Neuronal stem cell (in vitro differentiated cells): ENCODE results near the gene TPO.
A peak's percentile ranks its signal among the peaks of the same experiment; 100 is the strongest.
"Not testable (repeated sequence)": the region's sequence is repeated elsewhere in the genome, so short reads cannot be mapped to it uniquely, and the experiment has no call there.

ENCODE experiments used
- DNase-seq: peaks from one replicate; pipeline ENCODE4 v3.0.0-alpha.2; 2013; ENCODE audit warnings: low spot score
- H2AFZ ChIP-seq: one replicate; pipeline ENCODE4 v1.6.1; 2013; ENCODE audit warnings: mild to moderate bottlenecking, low read length, inconsistent platforms
- H2AK5ac ChIP-seq: 2 replicates; pipeline ENCODE4 v1.6.1; 2013; ENCODE audit warnings: low read depth, mild to moderate bottlenecking, inconsistent platforms, low read length, moderate library complexity, mixed read lengths
- H2BK120ac ChIP-seq: 2 replicates; pipeline ENCODE4 v1.6.1; 2013; ENCODE audit warnings: low read depth, mild to moderate bottlenecking, inconsistent platforms, low read length, moderate library complexity, mixed read lengths
- H2BK12ac ChIP-seq: one replicate; pipeline ENCODE4 v1.6.1; 2013; ENCODE audit warnings: low read length, inconsistent platforms
- H2BK15ac ChIP-seq: 2 replicates; pipeline ENCODE4 v1.6.1; 2013; ENCODE audit warnings: mild to moderate bottlenecking, low read length, inconsistent platforms, mixed read lengths
- H2BK5ac ChIP-seq: one replicate; pipeline ENCODE4 v1.6.1; 2013; ENCODE audit warnings: inconsistent platforms, mild to moderate bottlenecking, low read length, moderate library complexity
- H3K14ac ChIP-seq: one replicate; pipeline ENCODE4 v1.6.1; 2013; ENCODE audit warnings: low read length, inconsistent platforms
- H3K18ac ChIP-seq: 2 replicates; pipeline ENCODE4 v1.6.1; 2013; ENCODE audit warnings: low read length, inconsistent platforms
- H3K23ac ChIP-seq: 2 replicates; pipeline ENCODE4 v1.6.1; 2013; ENCODE audit warnings: low read depth, mild to moderate bottlenecking, mixed read lengths, low read length, inconsistent platforms; ENCODE audit not compliant: poor library complexity
- H3K27ac ChIP-seq: replicated peaks from 3 replicates; pipeline ENCODE4 v1.5.1; 2013; ENCODE audit warnings: low read length, inconsistent platforms
- H3K27me3 ChIP-seq, 3 experiments: 2 replicates each; pipeline ENCODE4 v1.6.1; 2013; ENCODE audit warnings: low read length in 3 of 3, mild to moderate bottlenecking in 2 of 3, inconsistent platforms in 1 of 3, low read depth in 1 of 3, mixed read lengths in 1 of 3, moderate library complexity in 1 of 3; ENCODE audit not compliant: control insufficient read depth in 3 of 3, insufficient read depth in 3 of 3
- H3K36me3 ChIP-seq, 2 donors: replicated peaks in 1 of 2; 2 replicates each; pipeline ENCODE4 v1.6.1; 2013; ENCODE audit warnings: low read length in 2 of 2; ENCODE audit not compliant: control insufficient read depth in 2 of 2, insufficient read depth in 2 of 2
- H3K4ac ChIP-seq: 2 replicates; pipeline ENCODE4 v1.6.1; 2013; ENCODE audit warnings: inconsistent platforms, mild to moderate bottlenecking, low read length, moderate library complexity
- H3K4me1 ChIP-seq, 2 donors: 1 replicate in 1 of 2; 2 replicates in 1 of 2; pipeline ENCODE4 v1.6.1; 2013; ENCODE audit warnings: low read length in 2 of 2, low read depth in 1 of 2; ENCODE audit not compliant: control insufficient read depth in 2 of 2, insufficient read depth in 1 of 2
- H3K4me2 ChIP-seq: one replicate; pipeline ENCODE4 v1.6.1; 2013; ENCODE audit warnings: mild to moderate bottlenecking, low read length, inconsistent platforms; ENCODE audit not compliant: insufficient read depth, poor library complexity, severe bottlenecking
- H3K4me3 ChIP-seq, 2 donors: 2 replicates each; pipeline ENCODE4 v1.5.1; 2013; ENCODE audit warnings: low read length in 2 of 2, mild to moderate bottlenecking in 2 of 2, inconsistent platforms in 1 of 2, moderate library complexity in 1 of 2
- H3K79me1 ChIP-seq: one replicate; pipeline ENCODE4 v1.6.1; 2013; ENCODE audit warnings: low read depth, mild to moderate bottlenecking, inconsistent platforms, low read length, moderate library complexity
- H3K9ac ChIP-seq: one replicate; pipeline ENCODE4 v1.6.1; 2013; ENCODE audit warnings: mild to moderate bottlenecking, low read depth, low read length, inconsistent platforms; ENCODE audit not compliant: poor library complexity
- H3K9me3 ChIP-seq, 2 donors: replicated peaks in 1 of 2; 2 replicates each; pipeline versions ENCODE3 to v1.6.1; 2013; ENCODE audit warnings: low read length in 2 of 2, mild to moderate bottlenecking in 2 of 2, inconsistent platforms in 1 of 2, low read depth in 1 of 2, mixed read lengths in 1 of 2, moderate library complexity in 1 of 2; ENCODE audit not compliant: control insufficient read depth in 2 of 2, insufficient read depth in 1 of 2
- H4K8ac ChIP-seq: one replicate; pipeline ENCODE4 v1.6.1; 2013; ENCODE audit warnings: low read depth, mild to moderate bottlenecking, inconsistent platforms, low read length, moderate library complexity
- H4K91ac ChIP-seq: one replicate; pipeline ENCODE4 v1.6.1; 2013; ENCODE audit warnings: low read length, low read depth, mild to moderate bottlenecking, inconsistent platforms; ENCODE audit not compliant: poor library complexity
- WGBS, 2 donors: extraction: QIAGEN DNeasy Blood & Tissue Kit; methylation state at CpG; one replicate each; pipeline ENCODE4 v1.1.7; 2013; ENCODE audit warnings: missing lambda C conversion rate in 2 of 2, mixed read lengths in 1 of 2; ENCODE audit not compliant: insufficient read length in 2 of 2, insufficient replicate concordance in 1 of 2; ENCODE audit errors: extremely low coverage in 2 of 2; 5-methylcytosine and 5-hydroxymethylcytosine counted together

The TPO gene

GRCh38 chr2:1563943-1564891, 151.0 kb downstream of the TPO start:
- Histone ChIP-seq H2BK15ac (no peak overlapping the region), H3K4ac (no peak overlapping the region), H3K27ac (no peak overlapping the region), H2AFZ (no peak overlapping the region), H3K27me3 (no peaks in the 10 kb centered on the region), H3K18ac (peak overlapping the region; percentile 71), H3K4me2 (no peak overlapping the region), H3K4me3 (no peak overlapping the region), H3K4me1 (peaks cover 0 to 4% of the 10 kb centered on the region in 2 donors), H2BK120ac (no peak overlapping the region), H3K23ac (no peak overlapping the region), H4K91ac (no peak overlapping the region), H3K14ac (no peak overlapping the region), H2BK5ac (no peak overlapping the region), H3K9ac (no peak overlapping the region), H2BK12ac (no peak overlapping the region), H3K79me1 (peaks cover 3% of the 10 kb centered on the region), H4K8ac (no peak overlapping the region), H2AK5ac (no peak overlapping the region), H3K36me3 (no peaks in the 10 kb centered on the region), H3K9me3 (peaks cover 0 to 2% of the 10 kb centered on the region in 2 donors)
- no CpG with 5 or more reads among the region's 23 CpGs for whole genome bisulfite sequencing, 2 donors
- no peak for DNase-seq

- H3K23ac ChIP-seq = no peak overlapping the region
- WGBS, 2 donors = no CpG with 5 or more reads among the region's 34 CpGs
Measured at GRCh38 chr2:1567556-1568344, 154.5 kb downstream of the TPO start.

GRCh38 chr2:1568345-1568668, 155.0 kb downstream of the TPO start:
- DNase-seq, H2BK12ac ChIP-seq, H3K23ac ChIP-seq, H3K18ac ChIP-seq, H2AFZ ChIP-seq, H3K14ac ChIP-seq, H3K9me3 ChIP-seq, H3K27me3 ChIP-seq, H3K36me3 ChIP-seq, H2AK5ac ChIP-seq, H2BK5ac ChIP-seq, H3K4me2 ChIP-seq, H2BK120ac ChIP-seq, H3K4me1 ChIP-seq, H3K4me3 ChIP-seq, H3K9ac ChIP-seq, H2BK15ac ChIP-seq, H3K4ac ChIP-seq, H4K8ac ChIP-seq, H3K79me1 ChIP-seq, H3K27ac ChIP-seq, H4K91ac ChIP-seq: not testable (repeated sequence)
- WGBS, 2 donors = no CpG with 5 or more reads among the region's 39 CpGs

More at GRCh38 chr2:1567556-1568344, 154.5 kb downstream of the TPO start:
- H2BK120ac ChIP-seq = no peak overlapping the region
- H3K4me3 ChIP-seq = no peak overlapping the region
- no peak overlapping the region for H3K9ac ChIP-seq
- H4K91ac ChIP-seq = no peak overlapping the region
- no peak overlapping the region for H4K8ac ChIP-seq
- no peaks in the 10 kb centered on the region for H3K27me3 ChIP-seq
- no peak overlapping the region for H3K27ac ChIP-seq
- no peak overlapping the region for H3K4ac ChIP-seq
- DNase-seq = no peak
- H3K4me1 ChIP-seq = peaks cover 0 to 2% of the 10 kb centered on the region in 2 donors
- no peak overlapping the region for H2BK15ac ChIP-seq
- peaks cover 3% of the 10 kb centered on the region for H3K79me1 ChIP-seq
- H3K9me3 ChIP-seq = peaks cover 0 to 4% of the 10 kb centered on the region in 2 donors
- H3K4me2 ChIP-seq = no peak overlapping the region
- no peaks in the 10 kb centered on the region for H3K36me3 ChIP-seq
- H3K14ac ChIP-seq = no peak overlapping the region
- no peak overlapping the region for H3K18ac ChIP-seq
- no peak overlapping the region for H2AFZ ChIP-seq
- H2AK5ac ChIP-seq = no peak overlapping the region
- H2BK5ac ChIP-seq = no peak overlapping the region
- no peak overlapping the region for H2BK12ac ChIP-seq

- DNase-seq = no peak
- Histone ChIP-seq H2BK15ac (no peak overlapping the region), H3K14ac (peak overlapping the region; percentile 97), H3K23ac (no peak overlapping the region), H3K27me3 (no peaks in the 10 kb centered on the region), H3K4ac (no peak overlapping the region), H2AK5ac (no peak overlapping the region), H2AFZ (no peak overlapping the region), H2BK5ac (no peak overlapping the region), H3K4me1 (peaks cover 0 to 2% of the 10 kb centered on the region in 2 donors), H3K4me3 (no peak overlapping the region), H2BK120ac (peak overlapping the region; percentile 61), H4K91ac (no peak overlapping the region), H3K27ac (no peak overlapping the region), H3K18ac (peak overlapping the region; percentile 64), H3K9ac (no peak overlapping the region), H4K8ac (no peak overlapping the region), H3K36me3 (no peaks in the 10 kb centered on the region), H3K79me1 (peaks cover 3% of the 10 kb centered on the region), H2BK12ac (peak overlapping the region; percentile 90), H3K9me3 (peaks cover 0 to 4% of the 10 kb centered on the region in 2 donors), H3K4me2 (no peak overlapping the region)
- WGBS, 2 donors = no CpG with 5 or more reads among the region's 10 CpGs
Measured at GRCh38 chr2:1569879-1570450, 156.7 kb downstream of the TPO start.
